Chondrocyte (in vitro differentiated cells): ENCODE measurements around the gene ANAPC7. TPM values are rescaled to one million over a fixed set of nuclear protein-coding genes. Genes with fewer than 3 reads are reported as not detected.
"Not testable (repeated sequence)": the region's sequence is repeated elsewhere in the genome, so short reads cannot be mapped to it uniquely, and the experiment has no call there.

Experiments
- DNase-seq: peaks from one replicate; pipeline ENCODE4 v3.0.0; 2021; ENCODE audit warnings: mixed read lengths, low spot score
- H3K27ac Mint-ChIP-seq: one replicate; pipeline ENCODE4 v1.8.0; 2021; ENCODE audit warnings: mild to moderate bottlenecking, moderate library complexity, mixed read lengths; ENCODE audit not compliant: unreplicated experiment
- H3K27me3 Mint-ChIP-seq: 2 replicates; pipeline ENCODE4 v1.8.0; 2021; ENCODE audit warnings: low read depth, mixed read lengths
- H3K36me3 Mint-ChIP-seq: 2 replicates; pipeline ENCODE4 v1.8.0; 2021; ENCODE audit warnings: low read depth, mixed read lengths
- H3K4me1 Mint-ChIP-seq: 2 replicates; pipeline ENCODE4 v1.8.0; 2021; ENCODE audit warnings: low read depth, mild to moderate bottlenecking, mixed read lengths
- H3K4me3 Mint-ChIP-seq: one replicate; pipeline ENCODE4 v1.8.0; 2021; ENCODE audit warnings: mild to moderate bottlenecking, moderate library complexity, mixed read lengths; ENCODE audit not compliant: unreplicated experiment
- H3K9me3 Mint-ChIP-seq: 2 replicates; pipeline ENCODE4 v1.8.0; 2021; ENCODE audit warnings: low read depth, mixed read lengths
- total RNA-seq: library from RNA; stranded (reverse); gene quantifications from 3 replicates; pipeline ENCODE4 v1.2.1, GENCODE V29; 2021
- TF ChIP-seq, protein P1 (sequence below): fragments of 200-600 bp; sonication (generic); IDR thresholded peaks from 2 replicates; pipeline ENCODE4 v1.5.0; 2021; ENCODE audit warnings: antibody characterized with exemption, mild to moderate bottlenecking, moderate library complexity

Gene ANAPC7
- total RNA-seq, 1 donor from 2014 or later = 35.4 TPM

DNA sequence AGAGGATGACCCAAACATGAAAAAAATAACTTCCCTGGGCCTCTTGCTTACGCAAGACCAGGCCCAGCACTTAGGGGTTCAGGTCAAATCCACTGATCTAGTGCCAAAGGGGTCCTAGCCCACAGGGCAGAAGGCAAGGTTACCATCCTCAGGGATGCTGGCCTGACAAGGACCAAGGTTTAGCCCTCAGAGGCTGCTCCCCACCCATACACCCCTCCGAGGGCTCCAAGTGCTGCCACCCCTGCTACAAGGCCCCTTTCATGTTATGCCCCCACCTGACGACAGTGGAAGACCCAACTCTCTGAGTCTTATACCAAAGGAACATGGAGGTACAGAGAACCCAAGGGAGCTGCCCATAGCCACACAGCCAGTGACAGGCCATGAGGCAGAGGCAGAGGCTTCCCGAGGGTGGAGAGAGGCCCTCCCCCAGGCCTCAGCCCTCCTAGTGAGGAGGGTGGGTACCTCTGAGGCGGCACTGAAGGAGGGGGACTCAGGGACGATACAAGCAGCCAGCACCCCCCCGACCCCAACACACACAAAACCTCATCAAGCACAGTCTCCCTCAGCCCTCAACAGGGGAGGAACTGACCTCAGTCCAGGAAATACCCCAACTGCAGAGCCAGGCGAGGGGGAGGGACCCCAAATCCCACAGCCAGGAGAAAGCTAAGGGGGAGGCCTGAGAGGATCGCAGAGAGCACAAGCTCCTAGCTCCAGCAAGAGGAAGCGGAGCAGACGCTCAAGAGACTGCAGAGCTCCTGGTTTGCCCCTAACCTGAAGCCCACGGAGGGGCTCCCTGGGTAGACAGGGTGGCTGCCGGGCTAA is 37.0 kb downstream of the ANAPC7 start:
- Mint-ChIP-seq H3K36me3 (peaks cover 1% of the 10 kb centered on the region), H3K9me3 (no peaks in the 10 kb centered on the region), H3K4me3 (no peak overlapping the region), H3K27ac (no peak overlapping the region), H3K4me1 (peaks cover 6% of the 10 kb centered on the region), H3K27me3 (no peaks in the 10 kb centered on the region)
- no peak for DNase-seq
- TF ChIP-seq, protein P1, sequence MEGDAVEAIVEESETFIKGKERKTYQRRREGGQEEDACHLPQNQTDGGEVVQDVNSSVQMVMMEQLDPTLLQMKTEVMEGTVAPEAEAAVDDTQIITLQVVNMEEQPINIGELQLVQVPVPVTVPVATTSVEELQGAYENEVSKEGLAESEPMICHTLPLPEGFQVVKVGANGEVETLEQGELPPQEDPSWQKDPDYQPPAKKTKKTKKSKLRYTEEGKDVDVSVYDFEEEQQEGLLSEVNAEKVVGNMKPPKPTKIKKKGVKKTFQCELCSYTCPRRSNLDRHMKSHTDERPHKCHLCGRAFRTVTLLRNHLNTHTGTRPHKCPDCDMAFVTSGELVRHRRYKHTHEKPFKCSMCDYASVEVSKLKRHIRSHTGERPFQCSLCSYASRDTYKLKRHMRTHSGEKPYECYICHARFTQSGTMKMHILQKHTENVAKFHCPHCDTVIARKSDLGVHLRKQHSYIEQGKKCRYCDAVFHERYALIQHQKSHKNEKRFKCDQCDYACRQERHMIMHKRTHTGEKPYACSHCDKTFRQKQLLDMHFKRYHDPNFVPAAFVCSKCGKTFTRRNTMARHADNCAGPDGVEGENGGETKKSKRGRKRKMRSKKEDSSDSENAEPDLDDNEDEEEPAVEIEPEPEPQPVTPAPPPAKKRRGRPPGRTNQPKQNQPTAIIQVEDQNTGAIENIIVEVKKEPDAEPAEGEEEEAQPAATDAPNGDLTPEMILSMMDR = no peak

DNA sequence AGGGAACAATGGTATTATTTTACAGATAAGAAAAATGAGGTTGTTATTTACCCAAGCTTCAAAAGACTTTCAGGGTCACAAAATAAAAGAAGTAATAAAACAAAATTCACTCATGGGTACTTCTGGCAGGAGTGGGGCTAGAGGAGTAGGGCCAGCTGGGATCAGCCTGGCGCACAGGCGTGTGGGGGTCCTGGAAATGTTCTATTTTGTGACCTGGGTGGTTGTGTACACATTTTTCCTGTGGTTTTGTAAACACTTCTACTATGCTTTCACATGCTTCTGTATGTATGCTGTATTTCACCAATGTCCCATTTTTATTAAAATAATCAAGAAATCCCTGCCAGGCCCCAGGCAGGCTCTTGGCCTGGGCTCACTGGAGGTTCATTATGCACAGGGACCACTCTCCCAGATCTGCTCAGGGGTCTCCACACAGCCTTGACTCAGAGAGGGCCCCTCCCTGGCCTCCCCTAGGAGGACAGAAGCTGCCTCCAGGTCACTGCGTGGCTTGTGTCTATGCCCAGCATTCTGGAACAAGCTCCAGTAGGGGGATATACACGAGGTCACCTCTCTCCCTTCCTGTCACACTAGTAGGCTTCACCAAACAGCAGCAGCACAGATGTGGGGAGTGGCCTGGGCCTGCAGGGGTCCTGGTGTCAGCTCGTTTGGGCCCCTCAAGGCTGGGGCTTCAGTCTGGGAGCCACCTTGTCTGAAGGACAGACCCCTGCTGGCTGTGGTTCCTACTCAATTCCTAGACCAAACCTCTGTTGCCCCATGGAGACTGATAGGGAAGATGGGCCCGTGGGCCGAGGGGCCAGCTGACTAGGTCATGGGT is 37.8 kb downstream of the ANAPC7 start:
- no peaks in the 10 kb centered on the region for H3K9me3 Mint-ChIP-seq
- H3K4me3 Mint-ChIP-seq = no peak overlapping the region
- H3K4me1 Mint-ChIP-seq = peaks cover 6% of the 10 kb centered on the region
- peaks cover 1% of the 10 kb centered on the region for H3K36me3 Mint-ChIP-seq
- TF ChIP-seq, protein P1 = no peak
- no peak overlapping the region for H3K27ac Mint-ChIP-seq
- no peaks in the 10 kb centered on the region for H3K27me3 Mint-ChIP-seq
- DNase-seq = no peak

DNA sequence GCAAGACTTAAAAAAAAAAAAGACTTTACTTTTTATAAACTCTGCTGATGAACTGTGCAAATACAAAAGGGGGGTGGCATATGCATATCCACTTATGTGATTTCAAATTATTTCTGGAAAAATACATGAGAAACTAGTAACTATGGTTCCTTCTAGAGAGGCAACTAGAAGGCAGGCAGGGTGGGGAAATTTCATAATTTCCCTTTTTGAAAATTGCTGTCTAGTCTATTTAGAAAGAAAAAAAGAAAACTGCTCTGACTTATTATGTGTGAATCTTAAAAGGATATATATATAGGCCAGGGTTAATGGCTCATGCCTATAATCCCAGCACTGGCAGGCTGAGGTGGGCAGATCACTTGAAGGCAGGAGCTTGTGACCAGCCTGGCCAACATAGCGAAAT is 42.3 kb downstream of the ANAPC7 start:
- Mint-ChIP-seq H3K4me3 (no peak overlapping the region), H3K36me3 (no peaks in the 10 kb centered on the region), H3K27ac (no peak overlapping the region), H3K4me1 (no peaks in the 10 kb centered on the region), H3K27me3 (no peaks in the 10 kb centered on the region), H3K9me3 (no peaks in the 10 kb centered on the region)
- TF ChIP-seq, protein P1 = no peak
- DNase-seq = no peak

DNA sequence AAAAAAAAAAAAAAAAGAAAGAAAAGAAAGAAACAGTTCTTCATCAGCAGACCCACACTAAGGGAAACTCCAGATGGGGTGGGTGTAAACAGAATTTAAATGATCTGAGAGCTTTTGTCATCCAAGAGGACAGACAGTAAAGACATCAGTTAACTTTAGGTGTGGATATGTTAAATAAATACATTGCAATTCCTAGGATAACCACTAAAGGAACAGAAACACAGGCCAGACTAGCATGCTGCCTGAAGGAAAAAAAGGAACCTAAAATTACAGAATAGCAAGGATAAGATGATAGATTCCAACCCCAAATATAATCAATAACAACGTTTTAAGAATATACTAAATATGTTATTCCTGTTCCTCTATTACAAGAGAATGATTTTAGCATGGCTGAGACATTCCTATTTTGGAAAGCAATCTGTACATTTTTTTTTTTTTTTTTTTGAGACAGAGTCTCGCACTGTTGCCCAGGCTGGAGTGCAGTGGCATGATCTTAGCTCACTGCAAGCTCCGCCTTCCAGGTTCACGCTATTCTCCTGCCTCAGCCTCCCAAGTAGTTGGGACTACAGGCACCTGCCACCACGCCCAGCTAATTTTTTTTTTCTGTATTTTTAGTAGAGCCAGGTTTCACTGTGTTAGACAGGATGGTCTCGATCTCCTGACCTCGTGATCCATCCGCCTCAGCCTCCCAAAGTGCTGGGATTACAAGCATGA is 45.0 kb downstream of the ANAPC7 start:
- not testable (repeated sequence) for DNase-seq, H3K4me3 Mint-ChIP-seq, H3K27ac Mint-ChIP-seq, H3K9me3 Mint-ChIP-seq, H3K4me1 Mint-ChIP-seq, H3K36me3 Mint-ChIP-seq, H3K27me3 Mint-ChIP-seq
- TF ChIP-seq, protein P1 = peak; percentile 69

DNA sequence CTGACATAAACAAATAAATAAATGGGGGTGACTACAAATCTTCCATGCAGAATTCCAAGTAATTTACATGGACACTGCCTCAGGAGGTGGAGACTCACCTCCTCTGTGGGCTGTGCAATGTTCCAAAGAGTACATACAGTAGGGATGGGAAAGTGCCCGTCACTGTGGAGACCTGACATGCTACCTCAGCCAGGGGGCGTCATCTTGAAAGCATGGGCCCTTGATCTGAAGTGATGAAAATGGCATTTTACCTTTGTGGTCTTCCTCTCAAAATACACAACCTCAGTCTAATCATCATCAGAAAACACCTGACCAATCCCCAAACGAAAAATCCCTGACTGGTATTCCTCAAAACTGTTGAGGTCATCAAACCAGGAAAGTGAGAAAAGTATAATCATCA is 48.4 kb downstream of the ANAPC7 start:
- Mint-ChIP-seq H3K27me3 (no peaks in the 10 kb centered on the region), H3K9me3 (no peaks in the 10 kb centered on the region), H3K36me3 (peaks cover 5% of the 10 kb centered on the region), H3K27ac (no peak overlapping the region), H3K4me1 (peaks cover 3% of the 10 kb centered on the region), H3K4me3 (no peak overlapping the region)
- no peak for DNase-seq
- TF ChIP-seq, protein P1 = peak; percentile 66
